ENCODE measurements around the gene NDUFS8.

DNA sequence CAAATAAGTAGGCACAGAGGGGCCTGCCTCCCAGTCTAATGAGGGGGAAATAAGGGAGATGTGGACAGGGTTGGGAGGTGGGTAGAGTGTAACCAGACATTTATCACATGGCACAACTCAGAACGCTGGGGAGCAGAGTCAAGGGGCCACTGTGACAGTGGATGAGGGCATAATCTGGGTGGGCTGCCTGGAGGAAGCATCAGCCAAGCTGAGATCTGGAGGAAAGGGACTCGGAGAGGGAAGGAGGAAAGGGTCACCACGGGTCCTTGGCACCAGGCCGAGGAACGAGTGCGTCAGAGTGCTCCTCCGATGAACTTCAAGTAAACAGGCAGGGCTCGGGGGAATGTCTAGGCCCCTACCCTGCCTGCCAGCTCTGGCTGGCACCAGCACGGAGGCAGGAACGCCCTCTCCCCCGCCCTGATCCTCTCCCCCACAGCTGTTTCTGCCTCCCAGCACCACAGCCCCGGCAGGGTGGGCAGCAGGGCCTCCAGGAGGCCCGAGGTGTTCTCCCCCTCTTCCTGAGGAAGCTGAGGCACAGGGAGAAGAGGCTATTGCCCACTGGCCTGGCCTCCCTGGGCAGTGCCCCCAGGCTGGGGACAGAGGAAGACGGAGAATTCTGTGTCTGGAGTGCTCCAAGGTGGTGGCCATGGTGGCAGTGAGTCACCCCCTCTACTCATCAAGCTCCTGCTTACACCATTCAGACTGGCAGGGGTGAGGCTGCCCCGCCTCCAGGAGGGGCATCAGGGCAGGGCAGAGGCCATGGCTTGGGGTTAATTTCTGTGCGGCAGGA, 16.1 kb upstream of the NDUFS8 start:
- TF ChIP-seq POLR2A (IDR thresholded peaks at IDR 0.05), result no peak
- TF ChIP-seq, protein P1, sequence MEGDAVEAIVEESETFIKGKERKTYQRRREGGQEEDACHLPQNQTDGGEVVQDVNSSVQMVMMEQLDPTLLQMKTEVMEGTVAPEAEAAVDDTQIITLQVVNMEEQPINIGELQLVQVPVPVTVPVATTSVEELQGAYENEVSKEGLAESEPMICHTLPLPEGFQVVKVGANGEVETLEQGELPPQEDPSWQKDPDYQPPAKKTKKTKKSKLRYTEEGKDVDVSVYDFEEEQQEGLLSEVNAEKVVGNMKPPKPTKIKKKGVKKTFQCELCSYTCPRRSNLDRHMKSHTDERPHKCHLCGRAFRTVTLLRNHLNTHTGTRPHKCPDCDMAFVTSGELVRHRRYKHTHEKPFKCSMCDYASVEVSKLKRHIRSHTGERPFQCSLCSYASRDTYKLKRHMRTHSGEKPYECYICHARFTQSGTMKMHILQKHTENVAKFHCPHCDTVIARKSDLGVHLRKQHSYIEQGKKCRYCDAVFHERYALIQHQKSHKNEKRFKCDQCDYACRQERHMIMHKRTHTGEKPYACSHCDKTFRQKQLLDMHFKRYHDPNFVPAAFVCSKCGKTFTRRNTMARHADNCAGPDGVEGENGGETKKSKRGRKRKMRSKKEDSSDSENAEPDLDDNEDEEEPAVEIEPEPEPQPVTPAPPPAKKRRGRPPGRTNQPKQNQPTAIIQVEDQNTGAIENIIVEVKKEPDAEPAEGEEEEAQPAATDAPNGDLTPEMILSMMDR (IDR thresholded peaks at IDR 0.05), result no peak
